K562 (cell line): ENCODE measurements around the gene PRELID1. TPM values are rescaled to one million over a fixed set of nuclear protein-coding genes. Genes with fewer than 3 reads are reported as not detected.

ENCODE experiments used
- ATAC-seq: fragments of 200-7000 bp; cut with Tn5 transposase; 3 replicates; pipeline ENCODE4 v1.9.1; 2020; ENCODE audit warnings: moderate library complexity
- BruUV-seq: library from RNA; stranded (reverse); fragments of 400-500 nt; replicated peaks from 2 replicates; lab custom pipeline; 2021; lab: Mats Ljungman, UMichigan
- CTCF ChIA-PET: fragments of 300-600 bp; formaldehyde crosslinking; extraction: SDS; loops from one replicate; lab custom pipeline; 2021; ENCODE audit warnings: low intra/inter-chr PET ratio; lab: Yijun Ruan, JAX
- POLR2A ChIA-PET: fragments of 300-600, 350-650 bp; sonication (Branson Sonifier 250); formaldehyde crosslinking; extraction: SDS; loops from one replicate; lab custom pipeline; 2021; ENCODE audit warnings: antibody characterized with exemption, inconsistent platforms; lab: Yijun Ruan, JAX
- DNase-seq, 4 experiments: peaks; one replicate each; pipeline versions ENCODE4 v3.0.0 to v3.0.0-alpha.2; 2011 to 2018; ENCODE audit warnings: low spot score in 3 of 4, mixed read lengths in 3 of 4; ENCODE audit errors: extremely low read depth in 1 of 4
- FAIRE-seq: peaks from 2 replicates; lab custom pipeline; 2011; peaks lifted over from hg19 to GRCh38; lab: Jason Lieb, UNC
- H2AFZ ChIP-seq: 2 replicates; pipeline ENCODE4 v1.6.0; 2011; ENCODE audit warnings: low read depth, low read length, control low read depth, inconsistent platforms
- H3K27ac ChIP-seq: fragments of 200-600 bp; 3 replicates; pipeline ENCODE4 v1.8.0; 2011; ENCODE audit warnings: low read depth, mild to moderate bottlenecking, control low read depth, inconsistent platforms, low read length, moderate library complexity, mixed read lengths; ENCODE audit errors: extremely low read depth
- H3K27me3 ChIP-seq, 2 experiments: fragments of 300-600 bp in 1 of 2; 2 replicates in 1 of 2; 3 replicates in 1 of 2; pipeline versions ENCODE4 v1.6.0 to v1.8.0; 2011; ENCODE audit warnings: inconsistent platforms in 2 of 2, low read length in 2 of 2, mild to moderate bottlenecking in 1 of 2, mixed read lengths in 1 of 2, moderate library complexity in 1 of 2; ENCODE audit not compliant: control insufficient read depth in 2 of 2, insufficient read depth in 2 of 2
- H3K36me3 ChIP-seq: fragments of 300-600 bp; 3 replicates; pipeline ENCODE4 v1.8.0; 2011; ENCODE audit warnings: mild to moderate bottlenecking, low read length, inconsistent platforms; ENCODE audit not compliant: control insufficient read depth, insufficient read depth
- H3K4me1 ChIP-seq, 2 experiments: fragments of 200-600 bp in 1 of 2; replicated peaks in 1 of 2; 2 replicates in 1 of 2; 3 replicates in 1 of 2; pipeline versions ENCODE4 v1.5.1 to v1.8.0; 2011; ENCODE audit warnings: inconsistent platforms in 2 of 2, low read length in 2 of 2, mild to moderate bottlenecking in 1 of 2, mixed read lengths in 1 of 2, moderate library complexity in 1 of 2; ENCODE audit not compliant: control insufficient read depth in 2 of 2, insufficient read depth in 2 of 2
- H3K4me2 ChIP-seq: 2 replicates; pipeline ENCODE4 v1.6.1; 2011; ENCODE audit warnings: low read length, control low read depth, inconsistent platforms, mixed read lengths; ENCODE audit not compliant: insufficient read depth
- H3K4me3 ChIP-seq: fragments of 200-600 bp; sonication (generic), shearing (Covaris generic); 2 replicates; pipeline ENCODE4 v1.5.1; 2016; ENCODE audit warnings: control low read depth, inconsistent platforms
- H3K79me2 ChIP-seq: fragments of 200-600 bp; 3 replicates; pipeline ENCODE4 v1.8.0; 2011; ENCODE audit warnings: low read length, inconsistent platforms; ENCODE audit not compliant: control insufficient read depth, insufficient read depth
- H3K9ac ChIP-seq, 2 experiments: 2 replicates each; pipeline versions ENCODE4 v1.6.0 to v1.6.1; 2011; ENCODE audit warnings: low read depth in 2 of 2, low read length in 2 of 2, control low read depth in 1 of 2, inconsistent platforms in 1 of 2, mild to moderate bottlenecking in 1 of 2, mixed read lengths in 1 of 2; ENCODE audit not compliant: insufficient read depth in 1 of 2
- H3K9me1 ChIP-seq: one replicate; pipeline ENCODE4 v1.6.0; 2011; ENCODE audit warnings: inconsistent platforms, mild to moderate bottlenecking, low read length, moderate library complexity; ENCODE audit not compliant: control insufficient read depth, insufficient read depth
- H3K9me3 ChIP-seq: replicated peaks from 2 replicates; pipeline ENCODE4 v1.5.1; 2011; ENCODE audit warnings: low read depth, low read length, inconsistent platforms; ENCODE audit not compliant: control insufficient read depth, insufficient read depth
- H4K20me1 ChIP-seq: replicated peaks from 2 replicates; pipeline ENCODE4 v1.6.1; 2011; ENCODE audit warnings: low read length, inconsistent platforms, mixed read lengths; ENCODE audit not compliant: control insufficient read depth, insufficient read depth
- GABPA ChIP-seq: fragments of 200-800 bp; sonication (Bioruptor generic); conservative IDR thresholded peaks from 2 replicates; pipeline ENCODE4 v1.6.1; 2016; ENCODE audit warnings: low read depth, missing genetic modification characterization, missing compliant biosample characterization
- GTF2A2 ChIP-seq: IDR thresholded peaks from 2 replicates; pipeline ENCODE4 v1.6.1; 2016; ENCODE audit warnings: mild to moderate bottlenecking, missing genetic modification characterization, missing compliant biosample characterization
- POLR2G ChIP-seq: fragments of 200-400 bp; formaldehyde crosslinking; IDR thresholded peaks from 2 replicates; pipeline ENCODE4 v1.6.1; 2017; ENCODE audit warnings: low read depth, mild to moderate bottlenecking, antibody characterized with exemption, low read length, moderate library complexity
- ZNF3 ChIP-seq: fragments of 250-450 bp; sonication (Bioruptor Pico); IDR thresholded peaks from 2 replicates; pipeline ENCODE4 v1.5.0; 2021; ENCODE audit warnings: mild to moderate bottlenecking, moderate library complexity
- WGBS: fragments of 100-300 bp; shearing (Covaris generic); methylation state at CpG from one replicate; pipeline ENCODE4 v1.1.6; 2016; ENCODE audit warnings: low coverage, mixed read lengths; ENCODE audit not compliant: insufficient coverage; ENCODE audit errors: missing lambda C conversion rate; 5-methylcytosine and 5-hydroxymethylcytosine counted together
- in situ Hi-C: fragments of 300-500 bp; cut with MboI; formaldehyde crosslinking; loops from 4 replicates; pipeline ENCODE4 v1.15.0; 2018; ENCODE audit warnings: inconsistent platforms, mixed read lengths
- intact Hi-C: fragments of 100-400 bp; cut with micrococcal nuclease; formaldehyde crosslinking; loops from 2 replicates; pipeline ENCODE4 v1.14.2; 2022
- polyA plus RNA-seq, 8 experiments: library from polyadenylated mRNA; depleted of rRNA in 4 of 8; stranded (reverse) in 5 of 8; unstranded in 3 of 8; fragments of >200 nt; fragmentation: Nextera tagmentation in 2 of 8; fragmentation: Illumina TruSeq in 1 of 8; extraction: Ambion mirVana in 2 of 8; extraction: Trizol in 1 of 8; gene quantifications; 2 replicates each; pipeline versions ENCODE4 v1.2.1 to v1.2.3, GENCODE V29; 2011 to 2014; ENCODE audit warnings: inconsistent platforms in 1 of 8, missing spikeins in 1 of 8
- total RNA-seq, 7 experiments: library from RNA; depleted of rRNA in 6 of 7; stranded (reverse); fragments of >200 nt in 6 of 7; fragmentation: Illumina TruSeq in 2 of 7; extraction: Trizol in 2 of 7; gene quantifications; 2 replicates each; pipeline versions ENCODE4 v1.2.1 to v1.2.3, GENCODE V29; 2011 to 2021; ENCODE audit warnings: low replicate concordance in 1 of 7
- TF ChIP-seq, protein P1 (sequence below): sonication (generic); formaldehyde crosslinking; IDR thresholded peaks from 2 replicates; pipeline ENCODE4 v1.8.0; 2022; ENCODE audit warnings: missing genetic modification reagents, mild to moderate bottlenecking, moderate library complexity, borderline replicate concordance

The PRELID1 gene
- total and polyA plus RNA-seq, 9 of the 15 experiments (the other 6 are each of a cell fraction or from before 2014, with no cell fraction given), result 40.1 to 484 (median 340) TPM

DNA sequence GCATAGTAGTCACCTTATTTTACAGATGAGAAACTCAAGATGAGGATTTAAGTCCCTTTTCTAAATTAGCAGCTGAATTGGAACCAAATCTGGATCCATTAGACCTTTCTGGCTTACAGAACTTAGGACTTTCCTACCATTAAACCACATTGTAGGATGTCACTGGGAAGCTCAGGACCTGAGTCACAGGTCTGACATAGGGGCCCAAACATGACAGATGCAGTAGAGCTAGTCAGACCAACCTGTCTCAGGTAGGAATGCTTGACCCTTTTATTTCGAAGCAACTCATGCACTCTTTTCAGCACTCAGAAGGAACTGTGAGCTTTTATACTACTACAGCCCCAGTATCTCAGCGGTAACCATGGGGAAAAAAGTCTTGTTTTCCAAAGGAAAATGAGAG is 2.6 kb upstream of the PRELID1 start:
- H3K36me3 ChIP-seq, result peaks cover 59% of the 10 kb centered on the region
- H3K79me2 ChIP-seq, result peaks cover 46% of the 10 kb centered on the region
- H3K4me2 ChIP-seq, result no peak overlapping the region
- ATAC-seq (no peak), FAIRE-seq (no peak), DNase-seq (no peak)
- peak overlapping the region; percentile 58; the same call in 2 of the 3 replicates for H3K27ac ChIP-seq
- no TSS peak for BruUV-seq
- intact Hi-C loops (loop anchor here (1.0 to 5.0 kb wide), 2 partner anchors 169 to 187 kb away; partner anchors contain the start of gene NSD1), in situ Hi-C loops (no loop called here)
- H3K9me1 ChIP-seq, result no peaks in the 10 kb centered on the region
- peaks cover 23 to 29% of the 10 kb centered on the region in 2 experiments for H3K4me1 ChIP-seq
- no peak for TF ChIP-seq GABPA
- H3K9ac ChIP-seq, result no peak overlapping the region
- H2AFZ ChIP-seq, result no peak overlapping the region
- H3K9me3 ChIP-seq, result no peaks in the 10 kb centered on the region
- POLR2A ChIA-PET, result interaction anchor here (0.6 to 1.9 kb wide), 7 partner anchors 8 to 607 kb away, joined by 3 to 9 read pairs (median 4); partner anchors contain the start of gene MXD3
- WGBS, result 88% methylated on average over 2 of the region's 2 CpGs
- H4K20me1 ChIP-seq, result peaks cover 10% of the 10 kb centered on the region
- no peaks in the 10 kb centered on the region for H3K27me3 ChIP-seq
- no peak overlapping the region for H3K4me3 ChIP-seq
- CTCF ChIA-PET, result interaction anchor here (0.6 kb wide), 1 partner anchor 33 kb away, joined by 5 read pairs; no protein-coding TSS in a partner anchor

DNA sequence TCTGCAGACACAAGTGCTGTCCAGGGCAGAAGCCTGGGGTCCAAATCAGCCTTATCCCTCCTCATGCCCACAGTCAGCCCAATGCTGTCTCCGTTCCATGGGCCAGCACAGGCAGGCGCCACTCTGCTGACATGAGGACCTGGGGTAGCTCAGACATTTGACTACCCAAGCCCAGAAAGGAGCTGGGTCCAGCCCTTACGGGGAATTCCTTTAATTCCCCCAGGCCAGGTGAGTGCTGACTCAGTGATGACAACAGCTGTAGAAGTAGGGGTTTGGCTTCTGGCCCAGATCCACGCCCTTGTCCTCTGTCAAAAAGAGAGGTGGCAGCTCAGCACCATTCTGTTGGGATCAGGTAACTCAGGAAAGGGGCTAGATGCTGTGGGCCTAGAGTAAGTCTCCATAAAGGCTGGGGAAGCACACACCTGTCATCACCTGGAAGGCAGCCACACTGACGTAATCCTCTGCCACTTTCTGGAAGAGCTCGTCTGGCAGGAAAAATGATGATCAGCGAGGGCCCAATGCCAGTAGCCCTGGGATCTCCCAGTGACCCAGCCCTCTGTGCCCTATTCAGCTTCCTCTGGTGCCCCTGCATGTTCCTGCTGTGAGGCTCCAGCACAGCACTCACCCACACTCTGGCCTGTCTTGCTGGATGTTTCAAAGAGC is 2.0 kb upstream of the PRELID1 start:
- 85% methylated on average over 7 of the region's 7 CpGs for WGBS
- DNase-seq (no peak), ATAC-seq (no peak), FAIRE-seq (no peak)
- Histone ChIP-seq H3K9me1 (no peaks in the 10 kb centered on the region), H4K20me1 (peaks cover 10% of the 10 kb centered on the region), H3K4me1 (peaks cover 23 to 29% of the 10 kb centered on the region in 2 experiments), H3K79me2 (peaks cover 48% of the 10 kb centered on the region), H3K27ac (0 out of 3 replicates have a peak overlapping the region, but pooled peaks have one; percentile 89), H3K36me3 (peaks cover 60% of the 10 kb centered on the region), H3K4me3 (peak overlapping the region; percentile 88; the same call in 1 of the 2 replicates), H2AFZ (no peak overlapping the region), H3K4me2 (peak overlapping the region; percentile 94), H3K27me3 (no peaks in the 10 kb centered on the region), H3K9me3 (no peaks in the 10 kb centered on the region), H3K9ac (peak overlapping the region; percentile 93 to 99; a peak in 3 of 4 replicates)
- no TSS peak for BruUV-seq
- TF ChIP-seq ZNF3 (CRISPR knock-in tag) (no peak), GTF2A2 (tag) (no peak), POLR2G (0 out of 2 replicates have a peak, but pooled peaks have one; percentile 4)
- TF ChIP-seq, protein P1, sequence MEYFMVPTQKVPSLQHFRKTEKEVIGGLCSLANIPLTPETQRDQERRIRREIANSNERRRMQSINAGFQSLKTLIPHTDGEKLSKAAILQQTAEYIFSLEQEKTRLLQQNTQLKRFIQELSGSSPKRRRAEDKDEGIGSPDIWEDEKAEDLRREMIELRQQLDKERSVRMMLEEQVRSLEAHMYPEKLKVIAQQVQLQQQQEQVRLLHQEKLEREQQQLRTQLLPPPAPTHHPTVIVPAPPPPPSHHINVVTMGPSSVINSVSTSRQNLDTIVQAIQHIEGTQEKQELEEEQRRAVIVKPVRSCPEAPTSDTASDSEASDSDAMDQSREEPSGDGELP (CRISPR knock-in tag), result 0 out of 2 replicates have a peak, but pooled peaks have one; percentile 33
- ChIA-PET POLR2A (interaction anchor here (0.7 to 1.9 kb wide), 10 partner anchors 9 to 192 kb away, joined by 3 to 9 read pairs (median 4); partner anchors contain the start of gene MXD3), CTCF (no interaction called here)
- intact Hi-C loops (loop anchor here (5.0 kb wide), 1 partner anchor 169 kb away; the partner anchor contains the start of gene NSD1), in situ Hi-C loops (no loop called here)
